Measurements from ENCODE around the gene LAPTM5.

Gene LAPTM5, protein sequence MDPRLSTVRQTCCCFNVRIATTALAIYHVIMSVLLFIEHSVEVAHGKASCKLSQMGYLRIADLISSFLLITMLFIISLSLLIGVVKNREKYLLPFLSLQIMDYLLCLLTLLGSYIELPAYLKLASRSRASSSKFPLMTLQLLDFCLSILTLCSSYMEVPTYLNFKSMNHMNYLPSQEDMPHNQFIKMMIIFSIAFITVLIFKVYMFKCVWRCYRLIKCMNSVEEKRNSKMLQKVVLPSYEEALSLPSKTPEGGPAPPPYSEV

GRCh38 chr1:30757352-30758120 lies at the start of gene LAPTM5:
Gene LAPTM5, minus strand, starts transcription at chr1:30757774. Its CDS starts 29 bp downstream, at chr1:30757745.
- no peak for DNase-seq (ENCODE audit: extremely low read depth, low read depth)
- TF ChIP-seq CTCF (IDR thresholded peaks at IDR 0.05; ENCODE audit: low read depth, low read length): no peak

DNA sequence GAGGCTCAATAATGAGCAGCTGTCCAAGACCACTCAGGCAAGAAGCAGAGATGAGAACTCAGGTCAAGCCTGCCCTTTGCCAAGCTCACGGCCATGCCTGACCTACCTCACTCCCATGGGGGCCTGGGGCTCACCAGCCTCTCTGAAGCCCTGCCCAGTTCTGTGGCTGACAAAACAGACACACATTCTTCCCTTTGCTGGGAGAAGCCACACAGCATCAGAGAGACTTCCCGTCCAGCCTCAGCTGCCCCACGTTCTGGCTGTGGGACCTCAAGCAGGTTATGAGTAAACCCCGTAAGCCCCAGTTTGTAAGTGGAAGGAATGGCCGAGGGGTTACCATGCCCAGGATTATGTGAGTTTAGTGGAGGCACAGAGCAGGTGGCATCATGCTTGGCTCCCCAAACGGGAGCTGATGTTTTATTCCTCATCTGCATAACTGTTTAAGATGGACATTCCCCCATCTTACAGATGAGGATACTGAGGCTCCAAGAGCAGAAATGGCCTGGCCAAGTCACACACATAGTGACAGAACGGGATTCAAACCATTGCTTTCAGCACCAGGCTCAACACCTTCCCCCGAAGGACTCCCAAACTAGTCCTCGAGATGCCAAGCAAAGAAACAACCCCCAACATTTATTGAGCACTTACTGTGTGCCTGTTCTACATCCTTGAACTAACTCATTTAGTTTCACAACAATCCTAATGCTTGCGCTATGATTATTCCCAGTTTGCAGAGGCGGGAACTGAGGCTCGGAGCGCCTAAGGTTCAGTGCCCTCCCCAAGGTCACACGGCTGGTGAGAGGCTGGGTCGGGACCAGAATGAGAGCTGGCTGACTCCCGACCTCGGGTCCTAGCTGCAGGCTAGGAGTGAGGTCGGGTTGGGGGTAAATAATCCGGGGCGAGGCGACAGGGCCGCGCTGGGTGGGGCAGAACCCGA lies 49.1 kb upstream of the LAPTM5 start:
- DNase-seq (ENCODE audit: extremely low read depth, low read depth): no peak
- TF ChIP-seq CTCF (IDR thresholded peaks at IDR 0.05; ENCODE audit: low read depth, low read length): no peak

DNA sequence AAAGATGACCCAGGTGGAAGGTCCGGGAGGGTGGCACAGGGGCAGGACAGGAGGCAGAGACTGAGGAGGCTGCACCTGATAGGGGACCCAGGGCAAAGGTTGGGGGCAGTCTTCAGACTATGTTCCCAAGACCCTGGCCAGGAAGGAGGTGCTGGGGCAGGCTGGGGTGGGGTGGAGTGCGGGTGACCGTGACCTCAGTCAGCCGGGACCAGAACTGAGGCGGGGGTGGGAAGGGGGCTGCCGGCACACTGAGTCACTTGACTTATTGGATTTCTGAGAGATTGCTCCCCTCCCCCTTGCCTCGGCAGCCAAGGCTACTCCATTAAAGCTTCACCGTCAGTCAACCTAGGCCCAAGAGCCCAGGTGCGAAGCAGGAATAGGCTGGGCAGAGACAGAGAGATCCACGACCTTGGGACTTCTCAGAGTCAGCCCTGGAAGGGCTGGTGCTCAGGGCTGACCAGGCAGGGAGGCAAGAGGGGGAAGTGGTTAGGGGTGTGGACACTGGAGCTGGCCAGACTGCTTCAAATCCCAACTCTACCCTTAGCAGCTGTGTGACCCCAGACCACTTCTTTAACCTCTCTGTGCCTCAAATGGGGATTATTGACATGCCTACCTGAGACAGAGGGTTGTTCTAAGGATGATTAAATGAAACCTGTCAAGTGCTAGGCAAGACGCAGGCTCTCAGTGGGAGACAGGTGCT lies 47.9 kb upstream of the LAPTM5 start:
- TF ChIP-seq CTCF (IDR thresholded peaks at IDR 0.05; ENCODE audit: low read depth, low read length): no peak
- DNase-seq (ENCODE audit: extremely low read depth, low read depth): no peak

DNA sequence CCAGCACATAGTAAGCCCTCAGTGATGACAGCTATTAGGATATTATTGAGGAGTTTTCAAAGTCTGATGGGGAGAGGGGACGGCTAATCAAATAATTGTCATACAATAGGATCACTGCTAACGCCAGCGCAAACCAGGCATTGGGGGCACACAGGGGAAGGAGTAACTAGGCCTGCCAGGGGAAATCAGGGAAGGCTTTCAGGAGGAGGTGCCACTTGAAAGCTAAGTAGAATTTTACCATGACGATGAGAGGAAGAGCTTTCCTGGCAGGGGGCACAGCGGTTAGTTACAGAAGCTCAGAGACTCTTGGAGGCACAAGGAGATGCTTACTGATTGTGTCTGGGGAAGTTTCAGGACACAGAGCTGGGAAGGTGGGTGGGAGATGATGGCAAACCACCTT lies 47.2 kb upstream of the LAPTM5 start:
- TF ChIP-seq CTCF (IDR thresholded peaks at IDR 0.05; ENCODE audit: low read depth, low read length): no peak
- no peak for DNase-seq (ENCODE audit: extremely low read depth, low read depth)

- DNase-seq (ENCODE audit: extremely low read depth, low read depth): no peak
- no peak for TF ChIP-seq CTCF (IDR thresholded peaks at IDR 0.05; ENCODE audit: low read depth, low read length)
Measured at GRCh38 chr1:30804352-30804751, 46.8 kb upstream of the LAPTM5 start.

DNA sequence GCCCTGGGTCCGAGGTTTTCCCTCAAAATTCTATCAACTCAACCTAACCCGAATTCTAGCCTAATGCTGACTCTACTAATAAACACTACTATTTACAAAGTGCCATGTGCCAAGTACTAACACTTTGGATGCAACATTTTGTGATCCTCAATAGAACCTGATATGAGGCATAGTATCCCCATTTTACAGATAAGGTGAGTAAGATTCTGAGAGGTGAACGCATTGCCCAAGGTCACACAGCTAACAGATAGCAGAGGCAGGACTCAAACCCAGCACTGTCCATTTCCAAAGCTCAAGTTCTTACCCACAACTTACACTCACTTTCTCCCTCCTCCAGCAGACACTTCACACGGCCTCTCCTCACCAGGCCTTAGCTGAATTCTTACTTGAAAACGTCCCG lies 46.0 kb upstream of the LAPTM5 start:
- no peak for DNase-seq (ENCODE audit: extremely low read depth, low read depth)
- TF ChIP-seq CTCF (IDR thresholded peaks at IDR 0.05; ENCODE audit: low read depth, low read length): no peak

Data from AG09319 (cell line).